KG1 (cell line): ENCODE results near the gene DNASE1L2.
"Not testable (repeated sequence)": the region's sequence is repeated elsewhere in the genome, so short reads cannot be mapped to it uniquely, and the experiment has no call there.

Experiments
- DNase-seq: peaks from one replicate; lab custom pipeline; 2025; lab: John Stamatoyannopoulos, UW

The DNASE1L2 gene

DNA sequence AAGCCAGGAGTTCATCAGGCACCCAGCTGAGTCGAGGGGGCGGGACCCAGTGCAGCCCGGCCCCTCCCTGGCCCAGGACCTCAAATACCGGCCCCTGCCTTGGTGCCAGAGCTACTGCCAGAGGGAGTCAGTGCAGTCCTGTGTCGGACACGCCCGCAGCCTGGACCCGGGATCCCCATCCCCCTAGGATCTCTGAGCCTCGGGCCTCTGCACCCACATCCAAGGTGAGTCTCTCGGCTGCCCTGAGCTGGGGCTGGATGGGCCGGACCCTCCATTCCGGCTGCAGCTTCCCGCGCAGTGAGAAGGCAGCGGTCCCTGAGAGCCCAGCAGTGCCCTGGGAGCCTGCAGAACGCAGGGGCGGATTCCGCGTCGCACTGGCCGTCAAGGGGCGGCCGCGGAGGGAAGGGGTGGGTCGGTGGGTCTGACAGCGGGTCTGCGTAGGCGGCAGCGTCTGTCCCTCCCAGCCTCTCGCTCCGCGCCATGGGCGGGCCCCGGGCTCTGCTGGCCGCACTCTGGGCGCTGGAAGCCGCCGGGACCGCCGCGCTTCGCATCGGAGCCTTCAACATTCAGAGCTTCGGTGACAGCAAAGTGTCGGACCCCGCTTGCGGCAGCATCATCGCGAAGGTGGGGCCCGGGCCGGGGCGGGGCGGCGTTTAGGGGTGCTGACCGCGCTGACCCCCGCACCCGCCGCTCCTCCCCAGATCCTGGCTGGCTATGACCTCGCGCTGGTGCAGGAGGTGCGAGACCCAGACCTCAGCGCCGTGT is at the start of gene DNASE1L2:
Gene DNASE1L2 (plus strand): TSS at position 108 of the 765 bp plus-strand sequence. CDS start 373 bp downstream, at position 481.
- DNase-seq = no peak

DNA sequence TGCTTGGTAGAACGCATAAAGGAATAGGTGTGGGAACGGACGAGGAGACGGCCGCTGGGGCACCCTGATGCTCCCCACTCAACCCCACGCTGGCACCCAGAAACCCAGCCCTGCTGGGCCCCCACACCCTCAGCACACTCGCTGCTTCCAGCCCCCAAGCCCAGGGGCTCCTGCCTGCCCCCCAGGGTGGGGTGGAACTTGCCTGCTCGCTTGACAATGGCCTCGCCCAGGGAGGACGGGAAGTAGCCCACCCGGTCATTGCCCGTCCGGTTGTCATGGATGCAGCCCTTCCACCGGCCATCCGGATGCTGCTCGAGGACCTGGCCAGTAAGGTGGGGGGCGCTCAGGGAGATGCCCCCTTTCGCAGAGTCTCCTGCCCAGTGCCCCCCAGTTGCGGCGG is 49.7 kb upstream of the DNASE1L2 start:
- no peak for DNase-seq

DNA sequence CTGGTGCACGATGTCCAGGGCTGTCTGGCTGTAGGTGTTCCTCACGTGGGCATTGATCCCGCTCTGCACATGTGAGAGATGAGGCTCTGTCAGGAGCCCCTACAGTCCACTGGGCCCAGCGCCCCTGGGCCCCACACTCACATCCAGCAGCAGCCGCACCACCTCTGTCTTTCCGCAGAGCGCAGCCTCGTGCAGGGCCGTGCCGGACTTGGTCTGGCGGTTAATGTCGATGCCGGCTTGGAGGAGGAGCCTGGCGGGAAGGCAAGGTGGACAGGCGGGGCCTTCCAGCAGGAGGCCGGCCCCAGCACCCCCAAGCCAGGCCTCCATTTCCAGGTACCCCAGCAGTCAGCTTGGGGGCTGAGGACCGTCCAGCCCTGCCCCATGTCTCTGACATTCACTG is 49.0 kb upstream of the DNASE1L2 start:
- DNase-seq = no peak

DNA sequence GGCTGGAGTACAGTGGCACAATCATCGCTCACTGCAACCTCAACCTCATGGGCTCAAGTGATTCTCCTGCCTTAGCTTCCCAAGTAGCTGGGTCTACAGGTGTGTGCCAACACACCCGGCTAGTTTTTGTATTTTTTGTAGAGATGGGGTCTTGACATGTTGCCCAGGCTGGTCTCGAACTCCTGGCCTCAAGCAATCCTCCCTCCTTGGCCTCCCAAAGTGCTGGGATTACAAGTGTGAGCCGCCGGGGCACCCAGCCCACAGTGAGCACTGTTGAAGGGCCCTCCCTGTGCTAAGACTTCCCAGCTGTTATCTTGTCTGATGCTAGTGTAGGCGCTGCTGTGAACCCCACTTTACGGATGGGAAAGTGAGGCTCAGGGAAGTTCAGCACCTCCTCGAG is 47.8 kb upstream of the DNASE1L2 start:
- no peak for DNase-seq

DNA sequence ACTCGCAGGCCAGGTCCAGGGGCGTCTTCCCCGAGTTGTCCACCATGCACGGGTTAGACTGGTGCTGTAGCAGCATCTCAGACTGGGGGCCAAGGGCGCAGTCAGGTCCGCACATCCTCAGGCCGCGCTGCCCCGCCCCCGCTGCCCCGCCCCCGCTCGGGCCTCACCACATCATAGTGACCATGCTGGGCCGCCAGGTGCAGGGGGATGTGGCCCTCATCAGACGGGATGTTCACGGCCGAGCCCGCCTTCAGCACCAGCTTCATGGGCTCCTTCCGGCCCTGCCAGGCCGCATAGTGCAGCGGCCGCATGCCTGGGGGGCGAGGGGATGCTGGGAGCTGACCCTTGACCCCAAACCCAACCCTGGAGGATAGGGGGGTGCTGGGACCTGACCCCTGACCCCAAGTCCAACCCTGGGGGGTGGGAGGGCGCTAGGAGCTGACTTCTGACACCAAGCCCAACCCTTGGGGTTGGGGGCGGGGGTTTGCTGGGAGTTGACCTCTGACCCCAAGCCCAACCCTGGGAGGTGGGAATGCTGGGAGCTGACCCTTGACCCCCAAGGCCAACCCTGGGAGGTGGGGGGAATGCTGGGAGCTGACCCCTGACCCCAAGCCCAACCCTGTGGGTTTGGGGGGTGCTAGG is 46.9 kb upstream of the DNASE1L2 start:
- DNase-seq = no peak

GRCh38 chr16:2190002-2190658 is 46.1 kb upstream of the DNASE1L2 start:
- no peak for DNase-seq

DNA sequence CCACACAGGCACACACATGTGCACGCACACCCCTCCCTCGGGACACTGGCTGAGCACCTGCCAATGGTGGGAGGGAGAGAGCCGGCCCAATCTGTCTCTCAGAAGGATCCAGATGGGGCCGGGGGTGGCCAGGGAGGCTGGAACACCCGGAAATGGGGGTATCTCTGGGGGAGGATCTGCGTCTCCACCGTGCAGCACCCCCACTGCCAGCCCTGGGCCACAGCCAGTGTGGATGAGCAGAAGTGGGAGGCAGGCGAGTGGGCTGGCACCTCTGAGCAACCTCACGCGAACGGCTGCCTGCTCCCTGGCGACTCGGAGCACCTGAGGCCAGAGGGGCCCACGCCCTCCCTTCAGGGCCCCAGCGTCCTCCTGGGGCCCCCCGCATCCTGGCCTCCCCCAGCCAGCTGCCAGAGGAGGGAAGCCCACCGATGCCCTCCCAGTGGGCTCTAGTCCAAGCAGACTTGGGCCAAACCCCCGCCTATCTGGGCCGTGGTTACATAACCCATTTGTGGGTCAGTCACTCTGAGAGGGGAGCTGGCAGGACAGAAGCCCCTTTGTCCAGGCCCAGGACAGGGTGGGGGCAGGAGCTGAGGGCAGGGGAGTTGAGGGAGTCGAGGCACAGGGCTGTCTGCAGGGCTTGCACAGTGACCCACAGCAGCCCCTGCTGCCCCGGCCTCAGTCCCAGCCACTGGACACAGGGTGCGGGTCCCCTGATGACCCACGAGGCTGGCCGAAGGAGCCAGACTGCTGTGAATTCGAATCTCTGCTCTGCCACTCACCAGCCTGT is 45.4 kb upstream of the DNASE1L2 start:
- no peak for DNase-seq

- DNase-seq = no peak
These were observed 44.9 kb upstream of the DNASE1L2 start for GRCh38 chr16:2191446-2191706.

DNA sequence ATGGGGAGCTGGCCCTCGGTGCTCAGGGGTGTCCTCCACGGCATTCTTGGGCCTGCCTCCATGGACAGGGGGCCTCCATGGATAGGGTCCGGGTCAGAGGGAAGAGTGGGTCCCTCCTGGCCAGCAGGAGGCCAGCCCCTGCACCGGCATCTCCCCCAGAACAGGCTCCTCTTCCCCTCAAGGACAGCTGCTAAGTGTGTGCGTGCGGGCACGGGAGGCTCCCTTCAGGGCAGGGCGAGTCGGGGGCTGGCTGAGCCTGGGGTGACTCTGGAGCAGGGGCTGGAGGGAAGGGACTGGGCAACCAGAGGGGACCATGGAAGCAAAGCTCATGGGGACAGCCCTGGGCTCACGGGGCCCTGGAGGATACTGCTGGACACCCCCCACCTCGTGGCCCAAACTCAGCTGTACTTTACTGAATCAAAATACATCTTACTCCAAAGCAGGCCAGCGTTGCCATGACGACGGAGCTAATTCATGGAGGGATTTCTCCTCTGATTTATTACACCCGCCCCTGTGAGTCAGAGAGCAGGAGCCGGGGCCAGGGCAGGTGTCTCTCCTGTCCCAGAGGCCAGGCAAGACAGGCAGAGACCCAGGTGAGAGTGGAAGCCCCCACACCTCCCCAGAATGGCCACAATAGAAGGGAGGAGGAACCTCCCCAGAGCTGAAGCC is 41.9 kb upstream of the DNASE1L2 start:
- no peak for DNase-seq

GRCh38 chr16:2194852-2195321 is 41.4 kb upstream of the DNASE1L2 start:
- no peak for DNase-seq

- no peak for DNase-seq
These were observed 40.7 kb upstream of the DNASE1L2 start for GRCh38 chr16:2195322-2196161.

GRCh38 chr16:2196162-2196980 is 39.9 kb upstream of the DNASE1L2 start, which contains the start of gene CASKIN1:
CASKIN1 (minus strand) TSS chr16:2196605; CDS start chr16:2196432, 173 bp downstream.
- no peak for DNase-seq

GRCh38 chr16:2196981-2197511 is 39.2 kb upstream of the DNASE1L2 start:
- DNase-seq = no peak

DNA sequence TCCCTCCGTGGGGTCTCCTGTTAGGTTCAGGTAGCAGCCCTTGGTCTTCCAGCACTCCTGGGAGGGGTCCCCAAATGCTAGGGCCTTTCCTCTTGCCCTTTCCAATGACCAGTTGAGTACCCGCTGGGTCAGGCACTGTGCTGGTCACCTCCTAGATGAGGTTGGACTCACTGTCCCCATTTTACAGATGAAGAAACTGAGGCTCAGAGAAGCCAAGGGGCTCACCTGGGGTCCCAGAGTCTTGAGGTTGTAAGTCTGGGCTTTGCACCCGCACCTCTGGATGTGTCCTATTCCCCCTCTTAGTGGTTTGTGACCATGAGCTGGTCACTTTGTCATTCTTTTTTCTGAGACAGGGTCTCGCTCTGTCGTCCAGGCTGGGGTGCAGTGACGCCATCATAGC is 38.5 kb upstream of the DNASE1L2 start:
- no peak for DNase-seq

DNA sequence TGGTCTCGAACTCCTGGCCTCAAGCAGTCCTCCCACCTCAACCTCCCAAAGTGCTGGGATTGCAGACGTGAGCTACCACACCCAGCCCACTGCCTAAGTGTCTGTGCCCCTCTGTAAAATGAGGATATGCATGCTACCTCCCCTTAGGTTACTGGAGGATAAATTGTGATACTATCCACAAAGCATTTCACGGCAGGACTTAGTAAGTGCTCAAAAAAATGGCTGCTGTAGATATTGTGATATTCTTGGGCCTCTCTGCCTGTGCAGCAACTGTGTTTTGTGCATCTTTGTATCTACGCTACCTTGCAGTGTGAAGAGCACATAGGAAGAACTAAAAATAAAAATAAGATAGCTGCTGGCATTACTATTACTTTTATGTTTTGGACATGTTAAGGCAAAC is 38.0 kb upstream of the DNASE1L2 start:
- DNase-seq = no peak

GRCh38 chr16:2199095-2199494 is 37.1 kb upstream of the DNASE1L2 start:
- DNase-seq = no peak

GRCh38 chr16:2199621-2200139 is 36.6 kb upstream of the DNASE1L2 start:
- no peak for DNase-seq

- DNase-seq = no peak
These were observed 35.9 kb upstream of the DNASE1L2 start for GRCh38 chr16:2200313-2200712.

GRCh38 chr16:2203119-2203688 is 33.0 kb upstream of the DNASE1L2 start:
- DNase-seq = not testable (repeated sequence)
